HG03196 (cell line): Measurements from ENCODE around the gene SLN.

Experiments
- ATAC-seq: cut with Tn5 transposase; IDR thresholded peaks from one replicate; pipeline ENCODE4 v1.9.1; 2021; ENCODE audit not compliant: unreplicated experiment

The SLN gene

DNA sequence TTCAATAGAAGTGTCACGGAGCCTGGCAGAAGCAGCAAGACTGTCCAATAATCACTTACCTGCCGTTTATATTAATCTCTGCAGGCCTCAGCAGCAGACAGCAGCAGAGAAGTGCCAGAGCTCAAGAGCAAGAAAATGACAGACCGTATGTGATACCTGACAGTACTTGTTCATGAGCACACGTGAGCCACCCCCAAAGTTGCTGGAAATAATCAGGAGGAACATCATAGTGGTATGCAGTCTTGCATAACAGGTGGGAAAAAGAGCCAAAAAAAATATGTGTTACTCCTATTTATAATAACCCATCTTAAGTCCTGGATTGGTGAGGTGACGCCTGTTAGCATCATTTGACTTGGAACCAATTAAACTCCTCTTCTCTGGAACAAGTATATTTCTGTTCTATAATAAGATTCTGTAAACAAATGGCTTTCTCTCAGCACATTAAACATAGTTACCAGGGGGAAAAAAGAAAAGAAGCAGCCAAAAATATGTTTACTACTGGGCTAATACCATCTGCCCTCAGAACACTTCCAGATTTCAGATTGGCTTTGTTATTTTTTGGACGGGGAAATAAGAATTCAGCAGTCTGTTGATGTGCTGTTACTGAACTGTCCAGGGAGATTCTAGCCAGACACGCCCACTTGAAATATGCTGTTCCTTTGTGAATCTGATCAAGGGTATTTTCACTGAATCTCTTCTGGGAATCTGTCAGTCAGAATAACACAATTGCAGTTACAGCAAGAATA lies 7.9 kb upstream of the SLN start:
- ATAC-seq, result no peak

DNA sequence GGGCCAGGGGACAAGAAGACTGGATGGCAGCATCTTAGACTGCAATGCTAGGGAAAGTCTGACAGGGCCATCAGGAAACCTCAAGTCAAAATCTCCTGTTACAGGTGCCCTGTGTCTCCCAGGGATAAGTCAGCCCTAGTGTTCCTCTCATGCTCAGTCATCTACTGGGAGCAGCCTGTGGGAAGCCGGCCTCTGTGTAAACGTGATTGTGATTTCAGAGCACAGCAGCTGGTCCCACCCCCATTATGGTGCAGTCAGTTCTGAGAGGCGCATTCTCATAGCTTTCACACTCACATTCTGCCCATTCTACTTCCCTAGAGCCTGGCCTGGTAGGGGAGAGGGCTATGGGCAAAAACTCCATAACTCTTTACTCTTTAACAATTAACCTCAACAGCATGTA lies 7.2 kb upstream of the SLN start:
- ATAC-seq, result no peak

DNA sequence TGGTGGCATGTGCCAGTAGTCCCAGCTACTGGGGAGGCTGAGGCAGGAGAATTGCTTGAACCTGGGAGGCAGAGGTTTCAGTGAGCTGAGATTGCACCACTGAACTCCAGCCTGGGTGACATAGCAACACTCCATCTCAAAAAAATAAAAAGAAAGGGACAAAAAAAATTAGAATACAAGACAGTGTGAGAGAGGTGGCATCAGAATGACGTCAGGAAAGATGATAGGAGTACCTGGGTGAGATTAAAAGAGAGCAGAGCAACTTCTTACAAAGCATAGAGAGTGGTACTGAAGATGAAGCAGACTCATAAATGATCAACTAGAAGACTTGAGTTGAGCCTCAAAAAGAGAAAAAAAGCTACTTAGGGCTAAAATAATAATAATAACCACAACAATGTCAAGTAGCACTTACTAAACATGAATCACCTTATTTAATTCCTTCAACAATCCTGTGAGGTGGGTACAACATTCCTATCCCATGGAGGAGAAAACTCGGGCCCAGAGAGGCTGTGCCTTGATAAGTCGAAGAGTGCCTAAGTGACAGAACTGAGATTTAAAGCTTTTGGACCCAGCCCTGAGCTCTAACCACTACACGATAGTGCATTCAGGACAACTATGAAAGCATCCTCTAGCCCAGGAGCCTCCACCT lies 5.2 kb upstream of the SLN start:
- ATAC-seq, result no peak

DNA sequence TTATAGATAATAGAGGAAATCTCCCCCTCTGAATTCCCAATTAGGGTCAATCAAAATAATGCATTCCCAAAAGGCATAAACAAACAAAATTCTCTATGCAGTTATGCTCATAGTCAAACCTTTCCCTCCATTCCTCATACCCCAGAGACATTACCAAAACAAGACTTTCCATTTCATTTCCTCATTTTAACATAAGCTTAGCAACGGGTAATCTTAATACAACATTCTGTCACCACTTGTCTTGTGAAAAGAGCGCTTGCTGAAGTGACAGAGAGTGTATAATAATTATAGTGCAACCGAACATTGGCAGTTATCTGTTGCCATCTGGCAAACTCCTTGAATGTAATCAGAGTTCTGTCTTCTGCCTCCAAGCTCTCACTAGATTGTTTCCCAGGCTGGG lies 1.2 kb upstream of the SLN start:
- ATAC-seq, result no peak

DNA sequence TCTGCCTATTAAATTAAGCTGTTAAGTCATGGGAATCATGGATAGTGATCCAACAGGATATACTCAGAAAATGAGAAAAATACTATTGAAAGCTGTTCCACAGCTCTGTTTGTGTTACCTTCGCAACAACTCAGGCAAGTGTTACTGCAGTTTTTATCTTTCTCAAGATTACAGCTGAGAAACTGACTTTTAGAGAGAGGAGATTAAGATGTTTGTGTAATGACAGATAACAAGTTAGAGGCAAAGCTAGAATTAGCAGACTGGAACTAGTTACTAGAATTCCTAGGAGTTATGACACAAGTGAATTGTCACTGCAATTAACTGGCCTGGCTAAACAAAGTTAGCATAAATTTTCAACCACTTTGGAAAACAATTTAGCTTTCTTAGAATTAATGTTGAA lies 1.6 kb downstream of the SLN start:
- ATAC-seq, result no peak

DNA sequence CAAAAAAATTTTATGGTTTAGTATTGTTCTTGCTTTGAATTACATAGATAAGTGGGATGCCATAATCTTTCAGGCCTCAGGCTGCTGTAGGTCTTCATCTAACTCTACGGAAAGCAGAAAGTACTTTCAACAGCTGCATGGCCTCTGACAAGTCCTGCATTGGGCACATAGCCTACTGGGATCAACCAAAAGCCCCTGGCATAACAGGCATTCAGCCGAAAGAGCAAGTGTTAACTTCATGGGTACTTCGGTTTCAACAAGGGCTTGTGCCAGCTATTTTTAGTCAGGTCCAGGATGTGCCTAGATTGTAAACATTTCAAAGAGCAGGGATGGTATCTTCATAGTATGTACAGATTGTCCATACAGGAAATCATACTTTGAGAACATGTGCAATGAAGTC lies 3.1 kb downstream of the SLN start:
- no peak for ATAC-seq

DNA sequence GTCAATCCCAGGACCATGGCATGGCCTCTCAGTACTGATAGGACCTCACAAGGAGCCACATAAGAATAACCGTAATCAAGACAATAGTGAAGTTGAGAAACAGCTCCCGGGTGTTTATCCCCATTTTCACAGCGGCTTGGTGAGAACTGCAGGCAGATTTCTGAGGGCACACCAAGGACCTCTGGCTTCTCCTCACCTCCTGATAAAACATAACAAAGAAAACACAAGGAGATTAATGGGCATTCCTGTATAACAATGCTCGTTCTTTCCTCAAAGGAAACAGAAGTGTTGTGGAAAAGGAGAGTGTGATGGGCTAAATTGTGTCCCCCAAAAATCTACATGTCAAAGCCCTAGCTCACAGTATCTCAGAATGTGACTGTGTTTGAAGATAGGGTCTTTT lies 4.0 kb downstream of the SLN start:
- ATAC-seq, result no peak

DNA sequence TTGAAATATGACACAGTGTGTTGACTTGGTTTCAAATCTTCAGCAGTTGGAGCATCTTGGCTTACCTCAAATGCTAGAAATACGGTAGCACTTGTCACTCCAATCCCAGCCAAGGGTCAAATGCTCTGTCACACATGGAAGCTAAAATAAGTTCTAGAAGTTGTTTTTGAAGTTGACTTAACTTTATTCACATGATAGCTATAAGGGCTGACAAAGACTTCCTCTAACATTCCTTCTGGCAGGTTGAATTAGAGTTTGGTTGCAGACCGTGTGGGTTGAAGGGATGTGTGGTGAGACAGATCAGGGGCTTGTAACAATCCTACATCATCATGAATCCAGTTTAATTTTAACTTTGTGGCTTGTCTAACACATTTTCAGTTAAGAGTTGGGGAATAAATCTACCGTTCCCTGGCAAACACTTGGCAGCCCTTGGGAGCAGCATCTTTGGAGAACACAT lies 4.6 kb downstream of the SLN start:
- ATAC-seq, result no peak

DNA sequence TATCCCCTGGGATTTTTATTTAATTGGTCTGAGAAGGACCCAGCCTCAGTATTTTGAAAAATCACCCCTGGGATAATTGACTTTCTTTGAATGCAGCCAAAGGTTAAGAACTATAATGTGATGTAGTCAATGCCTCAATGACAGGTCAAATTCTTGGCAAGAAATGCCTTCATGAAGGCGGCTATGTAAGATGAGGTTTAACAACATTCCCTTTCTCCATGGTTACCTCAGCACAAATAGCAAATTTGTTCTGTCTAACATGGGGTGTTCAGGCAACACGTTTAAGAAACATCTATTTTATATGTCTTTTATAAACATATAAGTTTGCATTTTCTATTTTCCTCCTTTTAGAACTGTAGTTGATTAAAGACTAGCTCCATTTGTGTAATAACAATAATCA lies 5.3 kb downstream of the SLN start:
- no peak for ATAC-seq

DNA sequence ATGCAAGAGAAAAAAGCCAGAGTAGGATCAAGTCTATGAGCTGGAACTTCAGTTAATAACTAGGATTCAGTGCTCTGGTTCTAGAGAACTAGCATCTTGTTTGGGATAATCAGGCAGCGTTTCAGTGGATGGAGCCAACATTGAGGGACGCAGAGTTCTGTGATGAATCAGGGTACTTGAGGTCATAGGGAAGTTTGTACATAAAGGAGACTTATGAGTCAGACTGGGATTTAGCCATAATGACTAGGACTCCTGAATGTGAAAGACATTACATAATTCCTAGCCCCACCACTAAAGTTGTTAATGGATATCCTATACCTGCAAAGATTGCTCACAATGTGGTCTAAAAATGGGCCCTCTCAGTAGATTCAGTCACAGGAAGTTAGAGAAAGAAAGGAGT lies 6.8 kb downstream of the SLN start:
- no peak for ATAC-seq

DNA sequence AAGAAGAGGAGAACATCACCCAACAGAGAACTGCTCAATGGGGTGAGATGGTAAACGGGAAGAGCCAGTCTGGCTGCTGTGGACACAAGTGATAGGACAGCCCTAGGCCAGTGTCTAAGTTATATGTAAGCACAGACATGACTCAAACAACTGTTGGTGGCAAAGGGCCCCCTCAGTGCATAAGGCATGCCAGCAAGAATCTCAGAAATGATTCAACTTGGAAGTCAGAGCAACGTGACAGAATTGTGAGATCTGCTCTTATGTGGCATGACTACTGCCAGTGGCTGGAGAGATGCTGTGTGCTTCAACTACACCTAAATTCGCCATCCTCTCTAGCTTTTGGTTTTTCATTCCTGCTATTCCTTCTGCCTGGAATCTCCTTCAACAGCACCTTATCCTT lies 7.4 kb downstream of the SLN start:
- no peak for ATAC-seq

DNA sequence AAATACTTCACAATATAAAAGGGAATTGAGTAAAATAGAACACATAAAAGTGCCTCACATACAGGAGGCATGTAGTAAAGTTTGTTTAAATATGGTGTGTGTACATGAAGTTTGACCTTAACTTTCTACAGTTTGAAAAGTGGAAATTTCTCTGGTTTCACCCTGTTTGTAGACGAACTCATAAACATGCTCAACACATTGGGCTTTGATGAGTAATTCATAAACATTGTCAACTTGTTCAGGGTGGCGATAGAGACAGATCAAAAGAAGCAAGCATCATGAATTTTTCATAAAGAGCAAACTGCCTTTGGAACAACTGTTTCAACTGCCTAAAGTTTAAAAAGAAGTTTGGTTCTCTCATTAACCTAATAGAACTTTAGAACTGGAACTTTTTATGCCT lies 9.1 kb downstream of the SLN start:
- ATAC-seq, result no peak

DNA sequence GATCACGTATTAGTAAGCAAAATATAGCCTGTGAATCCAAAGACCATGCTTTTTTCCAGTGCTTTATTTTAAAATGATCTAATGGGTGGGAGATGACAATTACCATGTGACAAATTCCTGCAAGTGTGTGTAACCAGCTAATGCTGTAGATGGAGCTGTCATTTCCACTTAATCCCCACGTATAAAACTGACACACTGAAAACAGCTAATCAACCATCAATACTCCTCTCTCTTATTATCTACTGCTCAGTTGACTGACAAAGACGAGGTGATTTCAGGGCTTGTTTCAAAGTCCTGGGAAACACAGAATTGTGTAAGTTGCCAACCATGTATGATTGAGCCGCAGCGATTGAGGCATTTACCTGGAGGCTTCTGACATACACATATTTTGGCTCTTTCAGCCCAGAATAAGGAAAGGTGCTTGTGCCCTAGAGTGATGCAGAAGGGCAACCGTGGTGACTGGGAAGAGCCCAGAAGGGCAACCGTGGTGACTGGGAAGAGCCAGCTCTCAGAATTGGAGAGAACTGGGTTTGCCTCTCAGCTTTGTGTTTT lies 9.7 kb downstream of the SLN start:
- ATAC-seq, result no peak

DNA sequence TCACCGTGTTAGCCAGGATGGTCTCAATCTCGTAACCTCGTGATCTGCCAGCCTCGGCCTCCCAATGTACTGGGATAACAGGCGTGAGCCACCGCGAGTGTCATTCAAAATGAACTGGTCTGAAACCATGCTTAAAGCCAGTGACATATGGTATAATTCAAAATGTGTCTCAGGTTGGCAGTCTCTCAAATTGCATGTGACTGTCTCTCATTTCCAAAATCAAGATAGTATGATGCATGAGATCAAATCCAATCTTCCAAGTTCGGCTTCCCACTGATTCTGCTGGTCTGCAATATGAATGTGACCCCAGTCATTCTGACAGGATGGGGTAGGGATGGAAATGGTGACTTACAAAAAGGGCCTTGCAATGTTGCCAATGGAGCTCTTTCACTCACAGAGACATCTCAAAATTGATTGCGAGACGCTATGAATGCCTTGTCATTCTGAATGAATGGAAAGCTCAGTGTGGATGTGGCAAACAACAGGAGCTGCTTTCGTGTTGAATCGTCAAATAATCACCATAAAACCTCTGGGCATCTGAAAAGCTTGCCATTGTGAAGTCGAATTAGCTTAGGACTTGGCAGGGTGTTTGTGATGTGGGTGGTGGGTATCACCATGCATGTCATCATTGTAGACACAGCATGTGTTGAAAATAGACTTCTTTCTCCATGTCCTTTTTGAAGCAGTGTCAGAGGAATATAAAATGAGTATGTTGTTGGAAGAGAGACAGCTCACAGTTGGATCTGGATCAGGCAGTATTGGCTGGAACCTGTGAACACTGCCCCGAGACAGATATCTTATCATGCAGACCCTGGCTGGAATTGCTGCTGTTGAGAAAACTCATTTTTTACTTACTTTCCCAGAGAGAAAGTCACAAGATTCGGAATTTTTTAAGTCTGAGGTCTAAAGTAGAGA lies 12.2 kb downstream of the SLN start:
- no peak for ATAC-seq

DNA sequence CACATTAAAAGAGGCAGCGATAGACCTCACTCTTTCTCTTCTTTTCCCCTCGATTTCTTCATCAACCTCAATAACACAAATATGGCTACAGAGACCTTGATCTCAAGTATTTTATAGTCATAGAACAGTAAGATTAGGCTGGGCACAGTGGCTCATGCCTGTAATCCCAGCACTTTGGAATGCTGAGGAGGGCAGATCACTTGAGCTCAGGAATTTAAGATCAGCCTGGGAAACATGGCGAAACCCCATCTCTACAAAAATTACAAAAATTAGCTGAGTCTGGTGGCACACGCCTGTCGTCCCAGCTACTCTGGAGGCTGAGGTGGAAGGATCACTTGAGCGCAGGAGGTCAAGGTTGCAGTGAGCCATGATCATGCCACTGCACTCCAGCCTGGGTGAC lies 14.6 kb downstream of the SLN start:
- ATAC-seq, result no peak

DNA sequence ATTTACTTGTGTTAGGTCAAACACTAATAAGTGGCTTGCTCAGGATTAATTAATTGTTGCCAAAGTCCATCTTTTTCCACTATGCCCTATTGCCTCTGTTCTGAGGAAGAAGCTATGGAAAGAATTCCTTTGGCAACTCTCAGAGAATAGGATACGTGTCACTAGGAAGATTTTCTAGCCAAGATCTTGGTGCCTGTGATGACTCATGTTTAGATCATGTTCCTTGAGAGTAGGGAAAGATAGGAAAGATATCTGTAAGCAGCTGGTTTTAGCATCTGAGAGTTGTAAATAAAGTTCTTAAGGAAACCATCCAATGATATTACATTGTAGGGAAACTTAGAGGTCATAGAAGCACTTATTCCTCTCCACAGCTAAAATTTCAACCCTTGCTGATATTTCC lies 15.7 kb downstream of the SLN start:
- ATAC-seq, result no peak

DNA sequence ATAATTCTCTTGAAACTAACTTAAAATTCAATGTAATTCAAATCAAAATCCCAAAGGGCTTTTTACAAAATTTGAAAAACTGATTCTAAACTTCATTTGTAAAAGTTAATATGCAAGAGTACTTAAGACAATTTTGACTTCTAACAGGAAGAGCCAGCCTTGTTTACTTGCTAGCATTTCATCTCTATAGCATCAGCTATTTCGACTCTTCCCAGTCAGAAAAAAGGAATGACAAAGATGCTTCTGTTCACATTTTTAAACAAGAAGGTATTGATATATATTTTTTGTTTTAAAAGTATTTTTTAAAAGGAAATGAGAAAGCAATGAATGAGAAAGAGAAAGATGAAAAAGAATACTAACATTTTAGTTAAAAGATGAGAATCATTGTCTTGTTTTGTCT lies 16.4 kb downstream of the SLN start:
- no peak for ATAC-seq

DNA sequence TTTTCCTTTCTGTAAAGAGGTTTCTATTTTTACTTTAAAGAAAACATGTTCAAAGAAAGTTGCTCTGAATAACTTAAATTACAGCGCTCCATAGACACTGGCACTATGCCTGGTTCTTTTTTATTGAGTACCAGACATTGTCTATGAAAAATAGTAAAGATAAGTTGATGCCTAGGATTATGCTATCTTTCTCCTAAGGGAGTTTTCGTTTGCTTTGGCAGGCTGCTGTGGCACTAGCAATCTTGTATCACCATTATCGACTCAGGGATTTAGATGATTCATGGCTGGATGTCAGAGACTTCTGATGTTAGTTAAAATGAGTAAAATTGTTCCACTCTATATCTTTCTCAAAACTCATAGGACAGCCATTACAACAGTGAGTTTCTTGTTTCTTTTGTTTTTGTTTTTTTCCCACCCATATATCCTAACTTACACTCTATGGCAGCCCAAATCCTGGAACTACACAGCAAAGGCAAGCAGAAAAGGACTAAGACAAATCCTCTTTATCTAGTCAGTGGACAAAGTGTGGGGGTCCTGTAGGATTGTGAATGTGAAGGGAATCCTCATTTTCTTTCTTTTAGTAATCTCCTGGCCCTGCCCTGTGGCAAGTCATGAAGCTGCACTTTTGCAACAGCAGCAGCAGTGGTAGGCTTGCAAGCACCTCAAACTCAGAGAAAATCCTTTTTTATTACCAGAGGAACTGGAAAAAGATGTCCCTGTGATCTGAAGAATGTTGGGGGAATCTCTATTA lies 20.7 kb downstream of the SLN start:
- no peak for ATAC-seq

DNA sequence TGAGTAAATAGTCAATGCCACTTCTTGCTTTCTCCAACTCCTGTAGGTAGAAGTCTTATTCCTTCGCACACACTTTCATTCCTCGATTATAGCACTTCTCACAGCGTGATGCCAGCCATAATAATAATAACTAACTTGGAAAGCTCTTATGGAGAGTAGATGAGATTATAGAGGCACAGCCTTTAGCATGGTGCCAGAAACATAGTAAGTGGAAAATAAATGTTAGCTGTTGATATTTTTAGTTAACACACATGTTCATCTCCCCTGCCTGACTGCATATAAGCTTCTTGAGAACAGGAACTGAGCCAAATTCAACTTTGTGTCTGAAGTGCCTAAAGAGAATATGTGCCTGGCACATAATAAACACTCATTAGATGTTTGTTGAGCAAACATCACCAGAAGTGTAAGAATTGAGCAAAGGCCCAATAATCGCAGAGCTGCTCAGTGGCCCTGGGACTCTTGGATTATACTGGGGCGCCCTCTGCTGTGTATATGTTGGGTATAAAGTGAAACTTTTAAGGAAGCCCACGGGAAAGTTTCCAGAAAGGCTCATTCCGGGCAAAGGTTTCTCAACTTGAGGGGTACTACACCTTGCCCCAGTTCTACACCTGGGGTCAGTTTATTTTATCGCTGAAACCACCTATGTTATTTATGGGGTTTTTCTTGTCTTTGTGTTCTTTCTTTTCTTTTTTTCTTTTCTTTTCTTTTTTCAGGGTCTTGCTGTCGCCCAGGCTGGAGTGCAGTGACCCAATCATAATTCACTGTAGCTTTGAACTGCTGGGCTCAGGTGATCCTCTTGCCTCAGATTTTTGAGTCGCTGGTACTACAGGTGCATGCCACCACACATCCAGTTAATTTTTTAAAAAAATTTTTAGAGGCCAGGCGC lies 22.3 kb downstream of the SLN start:
- ATAC-seq, result no peak
